ENCODE results near the gene MMAB. TPM values are rescaled to one million over a fixed set of nuclear protein-coding genes. Genes with fewer than 3 reads are reported as not detected.

Gene MMAB
- total RNA-seq, 1 experiment from 2014 or later, result 97.6 TPM

DNA sequence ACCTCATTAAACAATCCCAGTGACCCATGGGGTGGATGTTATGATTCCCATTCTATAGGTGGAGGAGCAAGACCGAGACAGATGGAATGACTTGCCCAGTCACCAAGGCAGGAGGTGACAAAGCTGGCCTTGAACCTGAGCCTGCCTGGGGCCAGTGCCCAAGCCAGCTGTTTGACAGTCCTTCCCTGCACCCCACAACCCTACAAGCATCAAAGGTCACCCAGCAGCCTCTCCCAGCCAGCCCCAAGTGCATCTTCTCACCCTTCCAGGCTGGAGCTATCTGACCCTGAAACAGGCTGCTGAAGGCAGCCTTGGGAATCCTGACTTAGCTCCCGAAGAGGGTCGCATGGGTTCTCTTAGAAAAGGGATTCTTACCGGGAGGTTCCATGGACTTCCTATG lies 20.3 kb downstream of the MMAB start:
- Histone ChIP-seq H3K27ac (ENCODE audit: low read depth, low read length, poor library complexity, severe bottlenecking) (no peak overlapping the region), H3K4me3 (ENCODE audit: low read depth, low read length, poor library complexity, severe bottlenecking) (no peak overlapping the region), H3K4me1 (ENCODE audit: insufficient read depth, low read length, poor library complexity, severe bottlenecking) (no peaks in the 10 kb centered on the region), H3K9me3 (ENCODE audit: low read depth, low read length, poor library complexity, severe bottlenecking) (no peaks in the 10 kb centered on the region), H3K36me3 (ENCODE audit: insufficient read depth, low read length, poor library complexity, severe bottlenecking) (no peaks in the 10 kb centered on the region), H3K27me3 (replicated peaks; ENCODE audit: insufficient read depth, low read depth, low read length, poor library complexity) (peaks cover 9% of the 10 kb centered on the region)
- POLR2A ChIA-PET (ENCODE audit: low non-redundant PET), result interaction anchor here (0.6 kb wide), 1 partner anchor 43 kb away, joined by 3 read pairs; no protein-coding TSS in a partner anchor
- intact Hi-C loops (cut with micrococcal nuclease; ENCODE audit: unreplicated experiment), result no loop called here
- no peak for DNase-seq (ENCODE audit: low spot score)
- BruUV-seq (replicated peaks), result no TSS peak
- CTCF ChIA-PET, result no interaction called here
- no peak for TF ChIP-seq EZH2 (IDR thresholded peaks at IDR 0.05; ENCODE audit: borderline replicate concordance, low read depth, low read length, poor library complexity, severe bottlenecking)
- TF ChIP-seq, protein P1, sequence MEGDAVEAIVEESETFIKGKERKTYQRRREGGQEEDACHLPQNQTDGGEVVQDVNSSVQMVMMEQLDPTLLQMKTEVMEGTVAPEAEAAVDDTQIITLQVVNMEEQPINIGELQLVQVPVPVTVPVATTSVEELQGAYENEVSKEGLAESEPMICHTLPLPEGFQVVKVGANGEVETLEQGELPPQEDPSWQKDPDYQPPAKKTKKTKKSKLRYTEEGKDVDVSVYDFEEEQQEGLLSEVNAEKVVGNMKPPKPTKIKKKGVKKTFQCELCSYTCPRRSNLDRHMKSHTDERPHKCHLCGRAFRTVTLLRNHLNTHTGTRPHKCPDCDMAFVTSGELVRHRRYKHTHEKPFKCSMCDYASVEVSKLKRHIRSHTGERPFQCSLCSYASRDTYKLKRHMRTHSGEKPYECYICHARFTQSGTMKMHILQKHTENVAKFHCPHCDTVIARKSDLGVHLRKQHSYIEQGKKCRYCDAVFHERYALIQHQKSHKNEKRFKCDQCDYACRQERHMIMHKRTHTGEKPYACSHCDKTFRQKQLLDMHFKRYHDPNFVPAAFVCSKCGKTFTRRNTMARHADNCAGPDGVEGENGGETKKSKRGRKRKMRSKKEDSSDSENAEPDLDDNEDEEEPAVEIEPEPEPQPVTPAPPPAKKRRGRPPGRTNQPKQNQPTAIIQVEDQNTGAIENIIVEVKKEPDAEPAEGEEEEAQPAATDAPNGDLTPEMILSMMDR (conservative IDR thresholded peaks at IDR 0.05; ENCODE audit: low read depth, low read length), result no peak

DNA sequence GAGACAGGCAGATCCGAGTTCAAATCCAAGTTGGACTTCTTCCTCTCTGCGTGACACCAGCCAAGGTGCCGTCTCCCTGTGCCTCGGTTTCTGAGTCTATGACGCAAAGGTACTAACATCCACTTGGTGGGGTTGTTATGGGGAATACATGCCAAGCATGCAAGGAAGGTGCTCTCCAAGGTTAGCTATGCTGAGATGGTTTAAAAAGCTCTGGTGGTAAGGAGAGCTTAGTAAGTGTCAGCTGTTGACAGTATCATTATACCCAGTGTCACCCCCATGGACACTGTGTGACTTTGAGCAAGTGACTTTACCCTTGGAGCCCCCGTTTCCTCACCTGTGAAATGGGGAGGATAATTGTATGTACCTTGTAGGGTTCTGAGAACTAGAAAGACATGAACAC lies 22.2 kb downstream of the MMAB start:
- Histone ChIP-seq H3K4me3 (ENCODE audit: low read depth, low read length, poor library complexity, severe bottlenecking) (no peak overlapping the region), H3K27me3 (replicated peaks; ENCODE audit: insufficient read depth, low read depth, low read length, poor library complexity) (peaks cover 9% of the 10 kb centered on the region), H3K36me3 (ENCODE audit: insufficient read depth, low read length, poor library complexity, severe bottlenecking) (no peaks in the 10 kb centered on the region), H3K9me3 (ENCODE audit: low read depth, low read length, poor library complexity, severe bottlenecking) (no peaks in the 10 kb centered on the region), H3K4me1 (ENCODE audit: insufficient read depth, low read length, poor library complexity, severe bottlenecking) (no peaks in the 10 kb centered on the region), H3K27ac (ENCODE audit: low read depth, low read length, poor library complexity, severe bottlenecking) (no peak overlapping the region)
- ChIA-PET CTCF (no interaction called here), POLR2A (ENCODE audit: low non-redundant PET) (no interaction called here)
- intact Hi-C loops (cut with micrococcal nuclease; ENCODE audit: unreplicated experiment), result no loop called here
- no TSS peak for BruUV-seq (replicated peaks)
- TF ChIP-seq EZH2 (IDR thresholded peaks at IDR 0.05; ENCODE audit: borderline replicate concordance, low read depth, low read length, poor library complexity, severe bottlenecking), result no peak
- TF ChIP-seq, protein P1 (conservative IDR thresholded peaks at IDR 0.05; ENCODE audit: low read depth, low read length), result no peak
- no peak for DNase-seq (ENCODE audit: low spot score)

DNA sequence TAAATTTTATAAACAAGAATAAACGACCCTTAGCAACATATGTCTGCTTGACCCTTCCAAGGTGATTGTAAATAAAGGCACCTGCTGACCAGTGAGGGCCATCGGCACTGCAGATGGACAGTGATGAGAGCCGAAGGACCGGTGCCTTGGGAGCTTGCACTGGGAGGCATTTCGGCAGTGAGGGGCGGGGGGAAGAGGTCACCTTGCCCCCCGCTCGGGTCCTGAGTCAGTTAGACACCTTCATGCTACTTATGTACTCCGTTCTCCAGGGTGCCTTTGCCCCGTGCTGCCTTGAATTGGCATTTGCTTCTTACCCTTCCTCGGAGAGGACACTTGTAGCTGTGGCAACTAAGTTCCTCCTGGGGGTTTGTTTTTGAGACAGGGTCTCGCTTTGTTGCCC lies 23.0 kb downstream of the MMAB start:
- no peaks in the 10 kb centered on the region for H3K9me3 ChIP-seq (ENCODE audit: low read depth, low read length, poor library complexity, severe bottlenecking)
- H3K27ac ChIP-seq (ENCODE audit: low read depth, low read length, poor library complexity, severe bottlenecking), result no peak overlapping the region
- H3K27me3 ChIP-seq (replicated peaks; ENCODE audit: insufficient read depth, low read depth, low read length, poor library complexity), result peaks cover 9% of the 10 kb centered on the region
- no peak for TF ChIP-seq EZH2 (IDR thresholded peaks at IDR 0.05; ENCODE audit: borderline replicate concordance, low read depth, low read length, poor library complexity, severe bottlenecking)
- TF ChIP-seq, protein P1 (conservative IDR thresholded peaks at IDR 0.05; ENCODE audit: low read depth, low read length), result no peak
- DNase-seq (ENCODE audit: low spot score), result no peak
- ChIA-PET POLR2A (ENCODE audit: low non-redundant PET) (no interaction called here), CTCF (interaction anchor here (0.7 kb wide), 1 partner anchor 225 kb away, joined by 3 read pairs; no protein-coding TSS in a partner anchor)
- BruUV-seq (replicated peaks), result no TSS peak
- H3K36me3 ChIP-seq (ENCODE audit: insufficient read depth, low read length, poor library complexity, severe bottlenecking), result no peaks in the 10 kb centered on the region
- no peaks in the 10 kb centered on the region for H3K4me1 ChIP-seq (ENCODE audit: insufficient read depth, low read length, poor library complexity, severe bottlenecking)
- no peak overlapping the region for H3K4me3 ChIP-seq (ENCODE audit: low read depth, low read length, poor library complexity, severe bottlenecking)
- intact Hi-C loops (cut with micrococcal nuclease; ENCODE audit: unreplicated experiment), result no loop called here
